ENCODE results near the gene SMIM44.
A peak's percentile ranks its signal among the peaks of the same experiment; 100 is the strongest.
"Not testable (repeated sequence)": the region's sequence is repeated elsewhere in the genome, so short reads cannot be mapped to it uniquely, and the experiment has no call there.

SMIM44 gene

GRCh38 chr19:3517638-3518037, 34.4 kb upstream of the SMIM44 start:
- no peak for DNase-seq

- DNase-seq, result peak; percentile 51
Measured at GRCh38 chr19:3516675-3517207, 33.5 kb upstream of the SMIM44 start.

GRCh38 chr19:3515891-3516422, 32.7 kb upstream of the SMIM44 start:
- DNase-seq, result no peak

GRCh38 chr19:3514930-3515329, 31.7 kb upstream of the SMIM44 start:
- DNase-seq, result no peak

- DNase-seq, result no peak
Measured at GRCh38 chr19:3513229-3514140, 30.2 kb upstream of the SMIM44 start.

- DNase-seq, result no peak
Measured at GRCh38 chr19:3512562-3513228, 29.5 kb upstream of the SMIM44 start.

GRCh38 chr19:3511506-3512251, 28.4 kb upstream of the SMIM44 start:
- no peak for DNase-seq

GRCh38 chr19:3510727-3511126, 27.5 kb upstream of the SMIM44 start:
- DNase-seq, result no peak

GRCh38 chr19:3509566-3509989, 26.3 kb upstream of the SMIM44 start:
- no peak for DNase-seq

- DNase-seq, result no peak
Measured at GRCh38 chr19:3508771-3509535, 25.7 kb upstream of the SMIM44 start.

- not testable (repeated sequence) for DNase-seq
Measured at GRCh38 chr19:3508121-3508661, 24.9 kb upstream of the SMIM44 start.

GRCh38 chr19:3507371-3508120, 24.3 kb upstream of the SMIM44 start:
- peak; percentile 51 for DNase-seq

GRCh38 chr19:3506384-3507340, 23.4 kb upstream of the SMIM44 start:
- DNase-seq, result peak; percentile 59

- DNase-seq, result peak; percentile 100
Measured at GRCh38 chr19:3505598-3506383, 22.6 kb upstream of the SMIM44 start, which contains the start of gene FZR1. Gene FZR1, plus strand, starts transcription at chr19:3506311. Its CDS starts 16,679 bp downstream, at chr19:3522990.

GRCh38 chr19:3504735-3505134, 21.5 kb upstream of the SMIM44 start:
- no peak for DNase-seq

- no peak for DNase-seq
Measured at GRCh38 chr19:3503036-3503572, 19.9 kb upstream of the SMIM44 start.

- DNase-seq, result no peak
Measured at GRCh38 chr19:3501780-3502179, 18.5 kb upstream of the SMIM44 start.

GRCh38 chr19:3500429-3501101, 17.3 kb upstream of the SMIM44 start, which contains the start of gene DOHH:
Gene DOHH, minus strand, starts transcription at chr19:3500674. Its CDS starts 3,860 bp downstream, at chr19:3496814.
- DNase-seq, result peak; percentile 98
